Measurements from ENCODE around the gene ZDHHC8. TPM values are rescaled to one million over a fixed set of nuclear protein-coding genes. Genes with fewer than 3 reads are reported as not detected.

ZDHHC8 gene
- total and polyA plus RNA-seq, 2 donors (not counting 3 experiments of a cell fraction or from before 2014, with no cell fraction given), result 49.8 to 131 TPM

- no peak overlapping the region for H3K9ac ChIP-seq (replicated peaks; ENCODE audit: extremely low read depth, insufficient read depth, low read length)
- H3K27ac ChIP-seq (ENCODE audit: insufficient read depth, low read depth, low read length), result no peak overlapping the region
- POLR2A ChIA-PET, result no interaction called here
- no peak for FAIRE-seq
- peaks cover 47% of the 10 kb centered on the region for H3K79me2 ChIP-seq (ENCODE audit: control insufficient read depth, insufficient read depth, low read length)
- H3K4me2 ChIP-seq (ENCODE audit: insufficient read depth, low read length), result no peak overlapping the region
- no peaks in the 10 kb centered on the region for H3K9me3 ChIP-seq (replicated peaks; ENCODE audit: control insufficient read depth, insufficient read depth, low read length)
- H3K4me1 ChIP-seq (ENCODE audit: control insufficient read depth, extremely low read depth, insufficient read depth, low read length), result no peaks in the 10 kb centered on the region
- H3K27me3 ChIP-seq (ENCODE audit: control insufficient read depth in 2 of 2, insufficient read depth in 2 of 2, low read length in 2 of 2), result no peaks in the 10 kb centered on the region
- H2AFZ ChIP-seq (ENCODE audit: low read depth, low read length), result no peak overlapping the region
- no peak overlapping the region for H3K4me3 ChIP-seq (replicated peaks in 1 of 3; ENCODE audit: insufficient read depth in 1 of 3, low read depth in 1 of 3, low read length in 3 of 3)
- no peaks in the 10 kb centered on the region for H4K20me1 ChIP-seq (replicated peaks; ENCODE audit: control insufficient read depth, extremely low read depth, insufficient read depth, low read length)
- dilution Hi-C loops (cut with MboI; ENCODE audit: extremely low pct_ligation_motif_present, low sequenced_read_pairs), result no loop called here
- intact Hi-C loops (cut with micrococcal nuclease), result no loop called here
- CTCF ChIA-PET, result no interaction called here
- TF ChIP-seq POLR2AphosphoS5 (IDR thresholded peaks at IDR 0.05; ENCODE audit: insufficient read depth, low read depth, low read length) (no peak), JUN (IDR thresholded peaks at IDR 0.05; ENCODE audit: borderline replicate concordance, insufficient read depth, insufficient read length, low read depth) (no peak), EZH2 (IDR thresholded peaks at IDR 0.05; ENCODE audit: borderline replicate concordance, low read depth, low read length, severe bottlenecking) (no peak), POLR2A (IDR thresholded peaks at IDR 0.05; ENCODE audit: low read depth, low read length) (no peak)
- TF ChIP-seq, protein P1, sequence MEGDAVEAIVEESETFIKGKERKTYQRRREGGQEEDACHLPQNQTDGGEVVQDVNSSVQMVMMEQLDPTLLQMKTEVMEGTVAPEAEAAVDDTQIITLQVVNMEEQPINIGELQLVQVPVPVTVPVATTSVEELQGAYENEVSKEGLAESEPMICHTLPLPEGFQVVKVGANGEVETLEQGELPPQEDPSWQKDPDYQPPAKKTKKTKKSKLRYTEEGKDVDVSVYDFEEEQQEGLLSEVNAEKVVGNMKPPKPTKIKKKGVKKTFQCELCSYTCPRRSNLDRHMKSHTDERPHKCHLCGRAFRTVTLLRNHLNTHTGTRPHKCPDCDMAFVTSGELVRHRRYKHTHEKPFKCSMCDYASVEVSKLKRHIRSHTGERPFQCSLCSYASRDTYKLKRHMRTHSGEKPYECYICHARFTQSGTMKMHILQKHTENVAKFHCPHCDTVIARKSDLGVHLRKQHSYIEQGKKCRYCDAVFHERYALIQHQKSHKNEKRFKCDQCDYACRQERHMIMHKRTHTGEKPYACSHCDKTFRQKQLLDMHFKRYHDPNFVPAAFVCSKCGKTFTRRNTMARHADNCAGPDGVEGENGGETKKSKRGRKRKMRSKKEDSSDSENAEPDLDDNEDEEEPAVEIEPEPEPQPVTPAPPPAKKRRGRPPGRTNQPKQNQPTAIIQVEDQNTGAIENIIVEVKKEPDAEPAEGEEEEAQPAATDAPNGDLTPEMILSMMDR (IDR thresholded peaks at IDR 0.05; ENCODE audit: extremely low read depth in 1 of 2, insufficient read depth in 1 of 2, low read depth in 1 of 2, low read length in 2 of 2), result no peak
- BruUV-seq (replicated peaks), result no TSS peak
- H3K36me3 ChIP-seq (ENCODE audit: control insufficient read depth in 2 of 2, extremely low read depth in 1 of 2, insufficient read depth in 2 of 2, low read length in 2 of 2), result peaks cover 67 to 79% of the 10 kb centered on the region in 2 experiments
- no peak for DNase-seq (ENCODE audit: low read depth, low spot score)
- H3K9me1 ChIP-seq (replicated peaks; ENCODE audit: control insufficient read depth, extremely low read depth, insufficient read depth, low read length), result no peaks in the 10 kb centered on the region
Observed at GRCh38 chr22:20091690-20092476, 39.7 kb upstream of the ZDHHC8 start.

DNA sequence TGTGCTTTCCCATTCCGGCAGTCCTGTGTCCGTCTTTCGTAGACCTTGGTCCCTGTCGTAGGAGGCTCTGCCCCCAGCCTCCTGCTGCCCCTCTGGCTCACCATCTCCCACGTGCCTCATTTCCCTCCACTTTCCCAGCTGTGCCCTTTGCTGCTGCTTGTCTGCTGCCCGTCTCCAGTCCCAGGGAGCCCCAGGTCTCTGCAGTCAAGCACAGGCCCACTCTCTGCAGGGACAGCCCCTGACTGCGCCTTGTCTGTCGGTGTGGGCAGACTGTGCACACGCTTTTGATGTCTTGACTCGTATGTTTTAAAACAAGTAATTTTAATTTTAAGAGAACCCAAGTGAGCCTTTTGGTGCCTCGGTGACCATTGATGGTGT is 39.1 kb upstream of the ZDHHC8 start:
- no peaks in the 10 kb centered on the region for H4K20me1 ChIP-seq (replicated peaks; ENCODE audit: control insufficient read depth, extremely low read depth, insufficient read depth, low read length)
- H3K9me1 ChIP-seq (replicated peaks; ENCODE audit: control insufficient read depth, extremely low read depth, insufficient read depth, low read length), result no peaks in the 10 kb centered on the region
- BruUV-seq (replicated peaks), result no TSS peak
- no peak for TF ChIP-seq FOS (IDR thresholded peaks at IDR 0.05; ENCODE audit: borderline replicate concordance, insufficient read depth, low read length)
- TF ChIP-seq POLR2AphosphoS5 (IDR thresholded peaks at IDR 0.05; ENCODE audit: insufficient read depth, low read depth, low read length), result no peak
- TF ChIP-seq POLR2A (IDR thresholded peaks at IDR 0.05; ENCODE audit: low read depth, low read length), result no peak
- TF ChIP-seq, protein P1 (IDR thresholded peaks at IDR 0.05; ENCODE audit: extremely low read depth in 1 of 2, insufficient read depth in 1 of 2, low read depth in 1 of 2, low read length in 2 of 2), result no peak
- TF ChIP-seq GATA2 (IDR thresholded peaks at IDR 0.05; ENCODE audit: insufficient read depth, insufficient read length, low read depth, low read length), result no peak
- H3K27me3 ChIP-seq (ENCODE audit: control insufficient read depth in 2 of 2, insufficient read depth in 2 of 2, low read length in 2 of 2), result no peaks in the 10 kb centered on the region
- H3K9me3 ChIP-seq (replicated peaks; ENCODE audit: control insufficient read depth, insufficient read depth, low read length), result no peaks in the 10 kb centered on the region
- FAIRE-seq (no peak), DNase-seq (ENCODE audit: low read depth, low spot score) (no peak)
- ChIA-PET POLR2A (no interaction called here), CTCF (no interaction called here)
- no peak overlapping the region for H3K4me2 ChIP-seq (ENCODE audit: insufficient read depth, low read length)
- no peak overlapping the region for H3K27ac ChIP-seq (ENCODE audit: insufficient read depth, low read depth, low read length)
- dilution Hi-C loops (cut with MboI; ENCODE audit: extremely low pct_ligation_motif_present, low sequenced_read_pairs) (no loop called here), intact Hi-C loops (cut with micrococcal nuclease) (no loop called here)
- no peak overlapping the region for H3K4me3 ChIP-seq (replicated peaks in 1 of 3; ENCODE audit: insufficient read depth in 1 of 3, low read depth in 1 of 3, low read length in 3 of 3)
- peaks cover 47% of the 10 kb centered on the region for H3K79me2 ChIP-seq (ENCODE audit: control insufficient read depth, insufficient read depth, low read length)
- H3K4me1 ChIP-seq (ENCODE audit: control insufficient read depth, extremely low read depth, insufficient read depth, low read length), result no peaks in the 10 kb centered on the region
- no peak overlapping the region for H3K9ac ChIP-seq (replicated peaks; ENCODE audit: extremely low read depth, insufficient read depth, low read length)
- H2AFZ ChIP-seq (ENCODE audit: low read depth, low read length), result no peak overlapping the region
- H3K36me3 ChIP-seq (ENCODE audit: control insufficient read depth in 2 of 2, extremely low read depth in 1 of 2, insufficient read depth in 2 of 2, low read length in 2 of 2), result peaks cover 68 to 73% of the 10 kb centered on the region in 2 experiments
